Brain microvascular endothelial cell (primary cell): ENCODE results near the gene PPARA.

Experiments
- DNase-seq: peaks from one replicate; pipeline ENCODE4 v3.0.0-alpha.2; 2020
- H3K27ac ChIP-seq: fragments of 250-450 bp; sonication (Bioruptor Pico); 2 replicates; pipeline ENCODE4 v1.5.1; 2020; ENCODE audit warnings: mild to moderate bottlenecking, moderate library complexity
- H3K27me3 ChIP-seq: fragments of 250-450 bp; sonication (Bioruptor Pico); replicated peaks from 2 replicates; pipeline ENCODE4 v1.5.1; 2020; ENCODE audit warnings: mild to moderate bottlenecking
- H3K36me3 ChIP-seq: fragments of 250-450 bp; sonication (Bioruptor Pico); replicated peaks from 2 replicates; pipeline ENCODE4 v1.5.1; 2020; ENCODE audit warnings: mild to moderate bottlenecking
- H3K4me3 ChIP-seq: 2 replicates; pipeline ENCODE4 v1.5.1; 2011; ENCODE audit warnings: low read depth, mild to moderate bottlenecking, control low read depth, low read length, moderate library complexity
- CTCF ChIP-seq: IDR thresholded peaks from 2 replicates; pipeline ENCODE4 v1.5.1; 2011; ENCODE audit warnings: low read depth, mild to moderate bottlenecking, moderate library complexity, low read length, control low read depth, inconsistent platforms; ENCODE audit errors: missing control alignments
- in situ Hi-C: cut with HindIII; loops from 2 replicates; pipeline ENCODE4 v1.10.0; 2017; ENCODE audit warnings: low sequenced_read_pairs, low pct_ligation_motif_present

Gene PPARA

GRCh38 chr22:46214616-46215015, 64.3 kb downstream of the PPARA start:
- no peak overlapping the region for H3K4me3 ChIP-seq

GRCh38 chr22:46219636-46220035, 69.3 kb downstream of the PPARA start:
- H3K27ac ChIP-seq: no peak overlapping the region
- H3K36me3 ChIP-seq: no peaks in the 10 kb centered on the region
- no peak for TF ChIP-seq CTCF
- no peak for DNase-seq
- in situ Hi-C loops: no loop called here
- no peaks in the 10 kb centered on the region for H3K27me3 ChIP-seq
- H3K4me3 ChIP-seq: no peak overlapping the region

More at GRCh38 chr22:46214616-46215015, 64.3 kb downstream of the PPARA start:
- H3K27me3 ChIP-seq: no peaks in the 10 kb centered on the region
- no peak for DNase-seq
- in situ Hi-C loops: no loop called here
- H3K36me3 ChIP-seq: no peaks in the 10 kb centered on the region
- no peak for TF ChIP-seq CTCF
- no peak overlapping the region for H3K27ac ChIP-seq

- no peaks in the 10 kb centered on the region for H3K27me3 ChIP-seq
- TF ChIP-seq CTCF: no peak
- no peak overlapping the region for H3K4me3 ChIP-seq
- in situ Hi-C loops: no loop called here
- peak; percentile 1 for DNase-seq
- no peak overlapping the region for H3K27ac ChIP-seq
- no peaks in the 10 kb centered on the region for H3K36me3 ChIP-seq
Observed at GRCh38 chr22:46220921-46221320, 70.6 kb downstream of the PPARA start.

GRCh38 chr22:46224044-46224897, 73.9 kb downstream of the PPARA start:
- in situ Hi-C loops: no loop called here
- no peak overlapping the region for H3K4me3 ChIP-seq
- no peak overlapping the region for H3K27ac ChIP-seq
- TF ChIP-seq CTCF: no peak
- no peaks in the 10 kb centered on the region for H3K36me3 ChIP-seq
- no peaks in the 10 kb centered on the region for H3K27me3 ChIP-seq
- DNase-seq: no peak

GRCh38 chr22:46224898-46225290, 74.6 kb downstream of the PPARA start:
- no peak overlapping the region for H3K4me3 ChIP-seq
- H3K36me3 ChIP-seq: no peaks in the 10 kb centered on the region
- no peaks in the 10 kb centered on the region for H3K27me3 ChIP-seq
- in situ Hi-C loops: no loop called here
- H3K27ac ChIP-seq: no peak overlapping the region
- no peak for TF ChIP-seq CTCF
- DNase-seq: no peak

- in situ Hi-C loops: no loop called here
- no peaks in the 10 kb centered on the region for H3K27me3 ChIP-seq
Observed at GRCh38 chr22:46225631-46226030, 75.3 kb downstream of the PPARA start.

More at GRCh38 chr22:46225631-46226030, 75.3 kb downstream of the PPARA start:
- no peak overlapping the region for H3K27ac ChIP-seq
- H3K36me3 ChIP-seq: no peaks in the 10 kb centered on the region
- no peak overlapping the region for H3K4me3 ChIP-seq
- no peak for DNase-seq
- no peak for TF ChIP-seq CTCF
